Osteocyte (in vitro differentiated cells): ENCODE measurements around the gene NETO2. TPM values are rescaled to one million over a fixed set of nuclear protein-coding genes. Genes with fewer than 3 reads are reported as not detected.

Source experiments
- DNase-seq: peaks from one replicate; pipeline ENCODE4 v3.0.0; 2021; ENCODE audit warnings: mixed read lengths; ENCODE audit not compliant: unreplicated experiment; ENCODE audit errors: extremely low spot score
- H3K27ac Mint-ChIP-seq: one replicate; pipeline ENCODE4 v1.8.0; 2021; ENCODE audit warnings: mild to moderate bottlenecking, mixed read lengths; ENCODE audit not compliant: unreplicated experiment
- H3K27me3 Mint-ChIP-seq: one replicate; pipeline ENCODE4 v1.8.0; 2021; ENCODE audit warnings: mixed read lengths; ENCODE audit not compliant: unreplicated experiment
- H3K36me3 Mint-ChIP-seq: one replicate; pipeline ENCODE4 v1.8.0; 2021; ENCODE audit warnings: mixed read lengths; ENCODE audit not compliant: unreplicated experiment
- H3K4me1 Mint-ChIP-seq: one replicate; pipeline ENCODE4 v1.8.0; 2021; ENCODE audit warnings: mixed read lengths; ENCODE audit not compliant: unreplicated experiment
- H3K4me3 Mint-ChIP-seq: one replicate; pipeline ENCODE4 v1.8.0; 2021; ENCODE audit warnings: mild to moderate bottlenecking, moderate library complexity, mixed read lengths; ENCODE audit not compliant: unreplicated experiment
- H3K9me3 Mint-ChIP-seq: one replicate; pipeline ENCODE4 v1.8.0; 2021; ENCODE audit warnings: mixed read lengths; ENCODE audit not compliant: unreplicated experiment
- CTCF ChIP-seq: fragments of 200-600 bp; sonication (generic); IDR thresholded peaks from 2 replicates; pipeline ENCODE4 v1.5.0; 2021; ENCODE audit warnings: antibody characterized with exemption, mild to moderate bottlenecking, moderate library complexity
- total RNA-seq: library from RNA; stranded (reverse); gene quantifications from 2 replicates; pipeline ENCODE4 v1.2.1, GENCODE V29; 2021

The NETO2 gene
- total RNA-seq, 1 donor from 2014 or later = 16.7 TPM

- H3K4me1 Mint-ChIP-seq = no peaks in the 10 kb centered on the region
- no peak for DNase-seq
- no peaks in the 10 kb centered on the region for H3K9me3 Mint-ChIP-seq
- H3K27ac Mint-ChIP-seq = no peak overlapping the region
- TF ChIP-seq CTCF = no peak
- H3K27me3 Mint-ChIP-seq = no peaks in the 10 kb centered on the region
- no peak overlapping the region for H3K4me3 Mint-ChIP-seq
- no peaks in the 10 kb centered on the region for H3K36me3 Mint-ChIP-seq
These were observed 96.1 kb downstream of the NETO2 start for GRCh38 chr16:47047524-47048203.

GRCh38 chr16:47046726-47047523 lies 96.8 kb downstream of the NETO2 start:
- H3K4me1 Mint-ChIP-seq = no peaks in the 10 kb centered on the region
- DNase-seq = no peak
- H3K27me3 Mint-ChIP-seq = no peaks in the 10 kb centered on the region
- no peaks in the 10 kb centered on the region for H3K36me3 Mint-ChIP-seq
- H3K27ac Mint-ChIP-seq = no peak overlapping the region
- TF ChIP-seq CTCF = no peak
- H3K9me3 Mint-ChIP-seq = no peaks in the 10 kb centered on the region
- H3K4me3 Mint-ChIP-seq = no peak overlapping the region

- Mint-ChIP-seq H3K27me3 (no peaks in the 10 kb centered on the region), H3K4me3 (no peak overlapping the region), H3K9me3 (no peaks in the 10 kb centered on the region), H3K4me1 (no peaks in the 10 kb centered on the region), H3K27ac (no peak overlapping the region), H3K36me3 (no peaks in the 10 kb centered on the region)
- TF ChIP-seq CTCF = no peak
- no peak for DNase-seq
These were observed 98.3 kb downstream of the NETO2 start for GRCh38 chr16:47045459-47045858.

- TF ChIP-seq CTCF = no peak
- Mint-ChIP-seq H3K4me1 (no peaks in the 10 kb centered on the region), H3K27me3 (no peaks in the 10 kb centered on the region), H3K4me3 (no peak overlapping the region), H3K27ac (no peak overlapping the region), H3K36me3 (no peaks in the 10 kb centered on the region), H3K9me3 (no peaks in the 10 kb centered on the region)
- no peak for DNase-seq
These were observed 98.7 kb downstream of the NETO2 start for GRCh38 chr16:47045023-47045422.

GRCh38 chr16:47043970-47044684 lies 99.6 kb downstream of the NETO2 start:
- H3K9me3 Mint-ChIP-seq = no peaks in the 10 kb centered on the region
- DNase-seq = no peak
- no peaks in the 10 kb centered on the region for H3K27me3 Mint-ChIP-seq
- no peak overlapping the region for H3K4me3 Mint-ChIP-seq
- no peaks in the 10 kb centered on the region for H3K36me3 Mint-ChIP-seq
- no peak for TF ChIP-seq CTCF
- no peaks in the 10 kb centered on the region for H3K4me1 Mint-ChIP-seq
- no peak overlapping the region for H3K27ac Mint-ChIP-seq
